Activated T-helper 1 cell treated with anti-CD3 and anti-CD28 coated beads, Interleukin-12 subunit alpha, Interleukin-12 subunit beta, Interleukin-2, Interleukin-4 antibody, amounts not matched to agents 30 ng/mL and 10 ng/mL and 1 ng/mL, durations not matched to agents 14 hours and 24 hours and 36 hours (primary cell): Measurements from ENCODE around the gene MBP. TPM values are rescaled to one million over a fixed set of nuclear protein-coding genes. Genes with fewer than 3 reads are reported as not detected.
A peak's percentile ranks its signal among the peaks of the same experiment; 100 is the strongest.

Experiments used
- DNase-seq: peaks from one replicate; pipeline ENCODE4 v3.0.0; 2021; ENCODE audit warnings: low spot score
- H3K27ac Mint-ChIP-seq: one replicate; pipeline ENCODE4 v1.8.0; 2021; ENCODE audit warnings: mild to moderate bottlenecking, mixed read lengths
- H3K27me3 Mint-ChIP-seq: one replicate; pipeline ENCODE4 v1.8.0; 2022; ENCODE audit warnings: mild to moderate bottlenecking, moderate library complexity, mixed read lengths; ENCODE audit not compliant: insufficient read depth
- H3K36me3 Mint-ChIP-seq: one replicate; pipeline ENCODE4 v1.8.0; 2021; ENCODE audit warnings: low read depth, mixed read lengths
- H3K4me1 Mint-ChIP-seq: one replicate; pipeline ENCODE4 v1.8.0; 2021; ENCODE audit warnings: low read depth, mixed read lengths
- H3K4me3 Mint-ChIP-seq: one replicate; pipeline ENCODE4 v1.8.0; 2021; ENCODE audit warnings: mild to moderate bottlenecking, moderate library complexity, mixed read lengths
- H3K9me3 Mint-ChIP-seq: one replicate; pipeline ENCODE4 v1.8.0; 2021; ENCODE audit warnings: mixed read lengths
- intact Hi-C: fragments of 100-400 bp; cut with micrococcal nuclease; formaldehyde crosslinking; loops from one replicate; pipeline ENCODE4 v1.15.1; 2024
- total RNA-seq: library from RNA; stranded (reverse); gene quantifications from 2 replicates; pipeline ENCODE4 v1.2.3, GENCODE V29; 2022

Gene MBP
- total RNA-seq, 1 donor from 2014 or later, result 63.6 TPM

DNA sequence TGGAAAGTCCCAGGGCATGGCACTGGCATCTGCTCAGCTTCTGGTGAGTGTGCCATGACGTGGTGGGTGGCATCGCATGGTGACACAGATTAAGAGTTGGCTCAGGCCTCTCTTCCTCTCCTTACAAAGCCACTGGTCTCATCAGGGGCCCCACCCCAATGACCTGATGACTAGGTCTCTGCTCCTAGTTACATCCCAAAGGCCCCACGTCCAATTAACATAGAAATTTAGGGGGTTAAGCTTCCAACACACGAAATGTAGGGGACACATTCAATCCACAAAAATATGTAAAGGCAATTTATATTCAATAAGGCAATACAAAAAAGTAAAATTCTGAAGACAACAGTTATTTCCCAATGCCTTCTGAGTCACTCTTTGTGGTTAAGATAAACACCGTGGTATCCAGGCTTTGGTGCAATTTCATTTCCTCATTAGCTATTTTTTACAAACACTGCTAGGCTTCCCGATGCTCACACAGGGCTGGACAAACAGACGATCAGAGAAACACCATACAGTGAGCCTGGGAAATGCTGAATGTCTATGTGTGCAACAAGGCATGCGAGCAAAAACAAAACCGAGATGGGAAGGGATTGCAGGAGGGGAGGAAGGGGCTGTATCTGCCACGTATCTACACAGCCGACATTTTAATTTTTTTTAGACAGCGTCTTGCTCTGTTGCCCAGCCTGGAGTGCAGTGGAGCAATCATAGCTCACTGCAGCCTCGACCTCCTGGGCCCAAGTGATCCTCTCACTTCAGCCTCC lies 67.2 kb downstream of the MBP start:
- H3K27me3 Mint-ChIP-seq, result no peaks in the 10 kb centered on the region

DNA sequence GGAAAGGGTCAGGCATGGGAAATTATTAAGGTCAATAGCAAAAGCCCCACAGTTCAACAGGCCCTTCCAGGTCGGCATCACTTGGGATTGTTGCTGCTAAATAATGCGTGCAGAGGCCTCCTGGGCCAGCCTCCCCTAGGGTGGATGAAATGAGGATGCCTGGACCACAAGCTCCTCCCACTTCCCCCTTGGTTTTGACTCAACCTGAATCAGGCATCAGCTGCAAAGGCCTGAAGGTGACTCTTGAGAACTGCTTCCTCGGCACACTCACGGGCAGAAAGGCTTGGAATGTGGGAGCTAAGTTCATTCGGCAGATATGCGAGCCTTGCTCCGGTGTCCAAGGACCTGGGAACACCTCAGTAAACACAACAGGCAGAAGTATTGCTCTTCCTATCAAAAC lies 69.3 kb downstream of the MBP start:
- Mint-ChIP-seq H3K36me3 (peaks cover 42% of the 10 kb centered on the region), H3K27ac (peak overlapping the region; percentile 97), H3K27me3 (no peaks in the 10 kb centered on the region), H3K4me3 (peak overlapping the region; percentile 76), H3K9me3 (no peaks in the 10 kb centered on the region), H3K4me1 (peaks cover 93% of the 10 kb centered on the region)
- intact Hi-C loops, result loop anchor here (1.0 to 10.0 kb wide), 8 partner anchors 8 to 568 kb away; partner anchors contain the start of genes ZNF236 and ZNF516
- peak; percentile 82 for DNase-seq

More for the DNA sequence above, 67.2 kb downstream of the MBP start:
- Mint-ChIP-seq H3K9me3 (no peaks in the 10 kb centered on the region), H3K36me3 (peaks cover 38% of the 10 kb centered on the region), H3K4me3 (peak overlapping the region; percentile 80), H3K4me1 (peaks cover 99% of the 10 kb centered on the region), H3K27ac (peak overlapping the region; percentile 94)
- no peak for DNase-seq
- intact Hi-C loops, result loop anchor here (10.0 kb wide), 1 partner anchor 571 kb away; the partner anchor contains the start of gene ZNF516

DNA sequence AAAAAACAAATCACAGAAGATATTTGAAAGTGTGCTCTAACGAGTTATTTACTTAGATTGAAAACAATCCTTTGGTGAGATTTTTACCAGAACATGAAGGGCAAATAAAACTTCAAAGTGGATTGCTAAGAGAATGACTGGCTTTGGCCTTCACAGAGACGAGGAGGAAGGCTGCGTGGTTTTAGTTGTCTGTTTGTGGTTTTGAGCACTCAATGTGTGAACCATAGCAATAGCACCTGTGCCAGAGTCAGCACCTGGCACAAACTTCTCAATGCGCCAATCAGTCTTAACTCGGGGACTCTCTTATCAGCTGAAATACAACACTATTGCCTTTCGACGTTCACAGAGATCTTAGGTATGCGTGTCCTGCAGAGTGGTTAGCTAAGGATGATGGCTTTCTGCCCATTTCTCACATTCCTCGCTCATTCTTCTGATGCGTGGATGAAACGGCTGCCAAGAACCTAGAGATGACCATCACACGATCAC lies 70.0 kb downstream of the MBP start:
- Mint-ChIP-seq H3K9me3 (no peaks in the 10 kb centered on the region), H3K4me1 (peaks cover 86% of the 10 kb centered on the region), H3K4me3 (peak overlapping the region; percentile 76), H3K27ac (peak overlapping the region; percentile 97), H3K27me3 (no peaks in the 10 kb centered on the region), H3K36me3 (peaks cover 42% of the 10 kb centered on the region)
- intact Hi-C loops, result loop anchor here (1.0 to 10.0 kb wide), 11 partner anchors 7 to 568 kb away; partner anchors contain the start of genes ZNF236 and ZNF516
- DNase-seq, result peak; percentile 70

DNA sequence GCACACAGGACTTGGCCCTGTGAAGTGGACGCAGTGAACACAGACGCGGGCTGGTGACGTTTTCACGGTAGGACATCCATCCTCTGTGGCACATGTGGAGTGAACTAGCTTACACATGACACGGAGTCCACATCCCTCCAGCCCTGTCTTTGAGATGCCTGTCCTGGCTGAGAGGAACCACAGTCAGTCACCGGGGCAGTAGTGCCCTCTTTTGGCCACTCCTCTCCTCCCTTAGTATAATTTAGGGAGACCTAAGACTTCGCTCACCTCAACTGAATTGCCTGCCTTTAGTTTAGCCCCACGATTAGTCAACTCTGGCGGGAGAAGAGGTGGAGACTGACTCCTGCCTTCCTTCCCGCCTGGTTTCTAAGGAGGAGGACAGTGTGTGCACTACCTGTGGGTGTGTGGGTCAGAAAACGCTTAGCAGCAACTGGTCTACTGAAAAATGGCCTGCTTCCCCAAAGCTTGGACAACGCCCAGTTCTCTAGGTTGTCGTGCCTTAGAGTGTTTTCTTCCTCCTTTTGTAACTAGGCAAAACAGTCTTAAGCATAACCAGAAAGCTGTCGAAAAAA lies 70.6 kb downstream of the MBP start:
- peak; percentile 37 for DNase-seq
- Mint-ChIP-seq H3K27me3 (no peaks in the 10 kb centered on the region), H3K9me3 (no peaks in the 10 kb centered on the region), H3K4me1 (peaks cover 85% of the 10 kb centered on the region), H3K4me3 (peak overlapping the region; percentile 76), H3K27ac (peak overlapping the region; percentile 97), H3K36me3 (peaks cover 44% of the 10 kb centered on the region)
- intact Hi-C loops, result loop anchor here (1.0 to 10.0 kb wide), 9 partner anchors 40 to 567 kb away; partner anchors contain the start of genes ZNF236 and ZNF516

DNA sequence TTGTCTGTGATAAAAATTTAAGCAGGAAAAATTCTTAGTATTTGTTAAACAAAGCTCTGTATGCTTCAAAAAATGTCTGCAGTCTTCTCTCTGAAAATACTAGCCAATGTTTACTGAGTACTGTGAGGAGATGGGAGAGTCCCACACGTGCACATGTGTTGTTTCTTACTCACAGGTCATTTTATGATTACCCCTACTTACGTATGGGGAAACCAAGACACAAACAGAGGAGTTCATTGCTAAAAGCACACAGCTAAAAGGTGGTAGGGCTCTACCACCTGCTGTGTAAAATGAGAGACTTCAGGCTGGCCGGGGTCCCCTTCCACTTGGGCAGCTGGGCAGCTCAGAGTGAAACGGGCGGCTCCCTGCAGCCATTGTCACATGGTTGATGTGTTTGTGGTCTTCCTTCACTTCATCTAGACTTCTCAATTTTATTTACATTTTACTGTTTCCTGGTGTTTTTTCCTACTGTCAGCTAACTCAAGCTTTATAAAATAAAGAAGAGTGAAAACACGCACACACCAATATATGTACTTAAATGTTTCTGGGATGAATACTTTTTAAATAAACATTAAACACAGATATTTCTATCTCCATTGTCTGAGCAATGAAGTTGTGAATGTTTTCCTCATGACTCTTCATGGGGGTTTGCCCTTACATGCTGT lies 71.2 kb downstream of the MBP start:
- Mint-ChIP-seq H3K27me3 (no peaks in the 10 kb centered on the region), H3K27ac (peak overlapping the region; percentile 97), H3K36me3 (peaks cover 46% of the 10 kb centered on the region), H3K9me3 (no peaks in the 10 kb centered on the region), H3K4me1 (peaks cover 85% of the 10 kb centered on the region), H3K4me3 (peak overlapping the region; percentile 76)
- DNase-seq, result no peak
- intact Hi-C loops, result loop anchor here (5.0 to 10.0 kb wide), 4 partner anchors 139 to 567 kb away; partner anchors contain the start of genes ZNF236 and ZNF516

DNA sequence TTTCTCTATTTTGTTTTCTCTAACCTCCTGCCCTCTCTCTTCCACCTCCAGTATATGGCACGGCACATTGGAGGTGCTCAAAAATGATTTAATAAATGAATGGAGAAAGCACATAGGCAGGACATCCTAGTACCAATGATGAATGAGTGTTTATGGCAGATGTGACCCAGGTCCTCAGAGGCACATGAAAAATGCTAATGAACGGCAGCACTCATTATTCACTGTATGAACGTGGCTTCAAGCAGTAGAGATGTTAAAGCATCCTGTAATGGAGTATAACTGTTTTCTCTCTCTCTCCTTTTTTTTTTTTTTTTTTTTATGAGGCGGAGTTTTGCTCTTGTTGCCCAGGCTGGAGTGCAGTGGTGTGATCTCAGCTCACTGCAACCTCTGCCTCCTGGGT lies 72.4 kb downstream of the MBP start:
- peaks cover 85% of the 10 kb centered on the region for H3K4me1 Mint-ChIP-seq
- no peak overlapping the region for H3K27ac Mint-ChIP-seq
- intact Hi-C loops, result loop anchor here (5.0 to 10.0 kb wide), 4 partner anchors 138 to 565 kb away; partner anchors contain the start of genes ZNF236 and ZNF516
- peaks cover 40% of the 10 kb centered on the region for H3K36me3 Mint-ChIP-seq
- DNase-seq, result no peak
- H3K4me3 Mint-ChIP-seq, result no peak overlapping the region
- no peaks in the 10 kb centered on the region for H3K27me3 Mint-ChIP-seq
- H3K9me3 Mint-ChIP-seq, result no peaks in the 10 kb centered on the region

DNA sequence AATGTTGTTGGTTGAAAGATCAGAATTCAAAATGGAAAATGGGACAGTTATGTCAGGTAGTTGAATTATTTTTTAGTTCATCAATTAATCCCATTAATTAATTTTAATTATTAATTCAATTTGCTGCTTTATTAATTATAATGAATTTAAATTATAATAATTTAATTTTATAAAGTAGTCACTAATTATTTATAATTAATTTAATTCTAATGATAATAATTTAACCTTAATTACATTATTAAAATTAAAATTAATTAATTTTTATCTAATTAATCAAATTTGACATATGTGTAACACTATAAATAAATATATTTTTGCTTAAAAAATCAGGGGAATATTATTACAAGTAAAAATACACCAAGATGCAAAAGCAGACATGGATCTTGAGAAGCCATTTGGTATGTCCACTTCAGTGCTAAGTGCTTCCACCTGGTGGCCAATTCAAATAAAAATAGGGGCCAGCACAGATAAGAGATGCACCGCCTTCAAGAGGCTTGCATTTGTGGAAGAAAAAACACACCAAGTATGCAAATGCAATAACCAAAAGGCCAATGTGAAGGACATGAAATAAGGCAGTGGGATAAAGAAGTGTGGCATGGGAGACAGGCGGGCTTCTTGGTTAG lies 73.2 kb downstream of the MBP start:
- Mint-ChIP-seq H3K4me3 (peak overlapping the region; percentile 21), H3K4me1 (peaks cover 85% of the 10 kb centered on the region), H3K27me3 (no peaks in the 10 kb centered on the region), H3K36me3 (peaks cover 35% of the 10 kb centered on the region), H3K27ac (peak overlapping the region; percentile 57), H3K9me3 (no peaks in the 10 kb centered on the region)
- intact Hi-C loops, result no loop called here
- no peak for DNase-seq

DNA sequence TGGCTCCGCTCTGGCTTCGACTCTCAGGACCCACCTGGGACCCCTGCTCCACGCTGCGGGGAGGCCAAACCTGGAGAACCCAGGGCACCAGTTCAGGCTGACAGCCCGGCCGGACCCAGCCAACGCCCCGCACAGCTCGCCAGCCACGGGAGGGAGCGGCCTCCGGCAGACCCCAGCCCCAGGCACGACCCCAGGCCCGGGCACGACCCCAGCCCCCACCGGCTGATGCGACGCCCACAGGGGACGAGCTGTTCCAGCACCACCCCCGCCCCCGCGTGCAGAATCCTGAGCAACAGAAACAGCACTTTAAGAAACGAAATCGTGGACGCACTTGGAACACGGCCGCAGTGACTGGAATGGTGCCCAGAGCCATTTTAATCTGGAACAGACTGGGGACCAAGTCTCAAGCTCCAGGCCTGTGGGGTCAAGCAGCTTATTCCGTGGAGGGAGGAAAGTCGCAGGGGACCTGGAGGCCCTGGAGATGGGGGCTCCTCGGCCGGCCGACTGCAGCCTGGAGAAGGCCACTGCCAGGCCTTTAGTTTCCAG lies 74.2 kb downstream of the MBP start:
- Mint-ChIP-seq H3K27me3 (no peaks in the 10 kb centered on the region), H3K27ac (no peak overlapping the region), H3K9me3 (no peaks in the 10 kb centered on the region), H3K4me1 (peaks cover 85% of the 10 kb centered on the region), H3K4me3 (no peak overlapping the region), H3K36me3 (peaks cover 29% of the 10 kb centered on the region)
- intact Hi-C loops, result no loop called here
- no peak for DNase-seq

DNA sequence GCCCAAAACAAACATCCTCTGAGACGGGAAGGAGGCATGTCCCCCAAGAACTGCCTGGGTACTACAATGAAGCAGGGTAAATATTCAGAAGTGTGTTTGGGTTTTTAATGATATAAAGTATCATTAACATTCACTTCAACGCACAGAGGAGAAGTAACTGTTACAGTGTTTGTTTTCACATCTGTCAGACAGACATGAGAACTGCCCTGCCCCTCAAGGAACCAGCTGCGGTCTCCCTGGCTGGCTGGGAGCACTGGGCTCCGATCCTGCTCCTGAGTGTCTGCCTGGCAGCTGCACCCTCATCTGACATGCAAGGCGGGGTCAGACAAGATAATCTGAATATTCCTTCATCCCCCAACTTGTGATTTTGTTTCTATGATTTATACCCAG lies 75.6 kb downstream of the MBP start:
- peak overlapping the region; percentile 95 for H3K27ac Mint-ChIP-seq
- no peaks in the 10 kb centered on the region for H3K9me3 Mint-ChIP-seq
- no peak for DNase-seq
- no peaks in the 10 kb centered on the region for H3K27me3 Mint-ChIP-seq
- peak overlapping the region; percentile 56 for H3K4me3 Mint-ChIP-seq
- H3K4me1 Mint-ChIP-seq, result peaks cover 79% of the 10 kb centered on the region
- peaks cover 21% of the 10 kb centered on the region for H3K36me3 Mint-ChIP-seq
- intact Hi-C loops, result no loop called here

DNA sequence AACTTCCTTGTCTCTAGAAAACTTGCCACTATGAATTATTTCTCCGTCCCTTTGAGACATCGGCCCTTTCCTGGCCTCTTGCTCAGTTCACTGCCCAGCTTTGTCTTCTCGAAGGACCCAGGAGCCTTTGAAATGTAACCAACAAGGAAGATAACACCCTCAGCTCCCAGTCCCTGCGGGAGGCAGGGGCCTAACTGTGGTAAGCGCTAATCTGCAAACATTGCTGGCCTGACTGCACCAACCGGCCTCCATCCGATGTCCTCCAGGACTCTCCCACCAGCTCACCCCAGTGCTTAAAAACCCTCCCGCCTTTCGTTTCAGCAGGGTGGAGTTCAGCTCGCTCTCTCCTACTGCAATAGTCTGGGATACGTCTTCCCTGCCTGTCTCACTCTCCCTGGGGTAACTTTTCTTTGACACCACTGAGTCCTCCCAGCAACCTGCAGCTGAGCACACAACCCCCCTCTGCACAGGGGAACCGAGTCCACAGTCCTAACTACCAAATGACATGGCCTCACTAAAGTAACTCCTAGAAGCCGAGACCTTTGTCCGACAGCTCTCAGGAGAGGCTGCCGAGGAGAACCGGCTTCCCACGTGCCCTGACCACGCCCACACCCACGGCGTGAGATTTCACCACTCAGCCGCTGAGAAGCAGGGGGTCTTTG lies 76.1 kb downstream of the MBP start:
- no peaks in the 10 kb centered on the region for H3K9me3 Mint-ChIP-seq
- intact Hi-C loops, result no loop called here
- peaks cover 79% of the 10 kb centered on the region for H3K4me1 Mint-ChIP-seq
- peak overlapping the region; percentile 56 for H3K4me3 Mint-ChIP-seq
- DNase-seq, result no peak
- H3K27me3 Mint-ChIP-seq, result no peaks in the 10 kb centered on the region
- peaks cover 21% of the 10 kb centered on the region for H3K36me3 Mint-ChIP-seq
- peak overlapping the region; percentile 95 for H3K27ac Mint-ChIP-seq

DNA sequence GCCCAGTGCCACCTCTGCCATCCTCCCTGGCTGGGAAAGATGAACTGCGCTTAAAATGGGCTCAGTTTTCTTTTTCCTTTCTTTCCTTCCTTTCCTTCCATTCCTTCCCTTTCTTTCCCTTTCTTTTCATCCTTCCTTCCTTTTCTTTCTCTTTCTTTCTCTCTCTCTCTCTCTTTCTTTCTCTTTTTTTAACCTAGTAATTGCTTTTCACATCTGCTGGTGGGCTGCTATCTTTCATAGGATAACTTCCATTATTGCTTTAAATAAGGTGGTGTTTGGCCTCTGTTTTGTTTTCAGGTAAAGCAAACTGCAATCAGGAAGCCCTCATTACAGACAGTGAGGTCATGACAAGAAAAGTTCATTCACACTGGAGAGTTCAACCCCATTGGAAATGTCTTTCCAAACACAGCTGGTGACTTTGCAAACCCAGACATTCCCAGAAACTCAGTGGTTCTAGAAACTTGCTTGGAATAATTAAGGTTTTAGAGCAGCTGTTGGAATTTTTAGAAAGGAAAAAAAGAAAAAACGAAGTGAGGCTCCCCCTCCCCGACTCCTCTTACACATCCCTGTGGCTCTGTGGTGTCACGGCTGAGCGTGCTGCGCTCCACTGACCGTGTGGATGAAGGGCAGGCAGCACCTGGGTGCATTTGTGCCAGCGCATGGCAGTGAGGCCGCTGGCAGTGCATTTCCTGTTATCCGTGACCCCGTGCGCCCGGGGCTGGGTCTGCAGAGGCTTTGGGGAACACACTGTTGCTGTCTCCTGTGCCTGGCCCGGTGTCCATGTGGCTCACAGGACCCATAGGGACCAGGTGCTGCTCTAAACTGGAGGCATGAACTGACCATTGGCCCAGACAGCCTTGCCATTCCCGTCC lies 76.9 kb downstream of the MBP start:
- H3K36me3 Mint-ChIP-seq, result peaks cover 21% of the 10 kb centered on the region
- H3K9me3 Mint-ChIP-seq, result no peaks in the 10 kb centered on the region
- H3K27me3 Mint-ChIP-seq, result no peaks in the 10 kb centered on the region
- peaks cover 74% of the 10 kb centered on the region for H3K4me1 Mint-ChIP-seq
- peak overlapping the region; percentile 95 for H3K27ac Mint-ChIP-seq
- DNase-seq, result no peak
- intact Hi-C loops, result loop anchor here (1.0 to 2.0 kb wide), 3 partner anchors 8 to 55 kb away; no protein-coding TSS in a partner anchor
- peak overlapping the region; percentile 72 for H3K4me3 Mint-ChIP-seq
